Dendritic cell treated with granulocyte-macrophage colony-stimulating factor and Interleukin-4, amounts not matched to agents 40 ng/mL and 50 ng/mL, for 4 days (primary cell): Measurements from ENCODE around the gene PTPRD.

ENCODE experiments used
- H3K27ac Mint-ChIP-seq: one replicate; pipeline ENCODE4 v1.8.0; 2022; ENCODE audit warnings: mild to moderate bottlenecking, mixed read lengths
- H3K27me3 Mint-ChIP-seq: one replicate; pipeline ENCODE4 v1.8.0; 2022; ENCODE audit warnings: mild to moderate bottlenecking, mixed read lengths
- H3K36me3 Mint-ChIP-seq: one replicate; pipeline ENCODE4 v1.8.0; 2022; ENCODE audit warnings: low read depth, mixed read lengths
- H3K4me1 Mint-ChIP-seq: one replicate; pipeline ENCODE4 v1.8.0; 2022; ENCODE audit warnings: low read depth, mixed read lengths
- H3K4me3 Mint-ChIP-seq: one replicate; pipeline ENCODE4 v1.8.0; 2022; ENCODE audit warnings: mild to moderate bottlenecking, moderate library complexity, mixed read lengths
- H3K9me3 Mint-ChIP-seq: one replicate; pipeline ENCODE4 v1.8.0; 2022; ENCODE audit warnings: mixed read lengths
- intact Hi-C: fragments of 100-400 bp; cut with micrococcal nuclease; formaldehyde crosslinking; loops from one replicate; pipeline ENCODE4 v1.15.0; 2022

Gene PTPRD

GRCh38 chr9:10135553-10135952, 477.2 kb downstream of the PTPRD start:
- Mint-ChIP-seq H3K27me3 (no peaks in the 10 kb centered on the region), H3K27ac (no peak overlapping the region), H3K36me3 (no peaks in the 10 kb centered on the region), H3K4me3 (no peak overlapping the region), H3K9me3 (peaks cover 39% of the 10 kb centered on the region), H3K4me1 (no peaks in the 10 kb centered on the region)
- intact Hi-C loops = no loop called here

- peaks cover 29% of the 10 kb centered on the region for H3K9me3 Mint-ChIP-seq
- intact Hi-C loops = no loop called here
- no peak overlapping the region for H3K4me3 Mint-ChIP-seq
- H3K27me3 Mint-ChIP-seq = no peaks in the 10 kb centered on the region
- H3K4me1 Mint-ChIP-seq = no peaks in the 10 kb centered on the region
- H3K36me3 Mint-ChIP-seq = no peaks in the 10 kb centered on the region
- no peak overlapping the region for H3K27ac Mint-ChIP-seq
Observed at GRCh38 chr9:10134266-10134665, 478.5 kb downstream of the PTPRD start.

GRCh38 chr9:10130061-10130675, 482.6 kb downstream of the PTPRD start:
- peaks cover 1% of the 10 kb centered on the region for H3K9me3 Mint-ChIP-seq
- no peak overlapping the region for H3K27ac Mint-ChIP-seq
- no peak overlapping the region for H3K4me3 Mint-ChIP-seq
- no peaks in the 10 kb centered on the region for H3K4me1 Mint-ChIP-seq
- no peaks in the 10 kb centered on the region for H3K36me3 Mint-ChIP-seq
- no peaks in the 10 kb centered on the region for H3K27me3 Mint-ChIP-seq
- intact Hi-C loops = no loop called here

GRCh38 chr9:10127867-10128266, 484.9 kb downstream of the PTPRD start:
- Mint-ChIP-seq H3K27me3 (no peaks in the 10 kb centered on the region), H3K4me1 (no peaks in the 10 kb centered on the region), H3K9me3 (no peaks in the 10 kb centered on the region), H3K27ac (no peak overlapping the region), H3K4me3 (no peak overlapping the region), H3K36me3 (no peaks in the 10 kb centered on the region)
- intact Hi-C loops = no loop called here

- H3K36me3 Mint-ChIP-seq = no peaks in the 10 kb centered on the region
- H3K4me3 Mint-ChIP-seq = no peak overlapping the region
- no peaks in the 10 kb centered on the region for H3K4me1 Mint-ChIP-seq
- H3K9me3 Mint-ChIP-seq = no peaks in the 10 kb centered on the region
- no peaks in the 10 kb centered on the region for H3K27me3 Mint-ChIP-seq
- intact Hi-C loops = no loop called here
- H3K27ac Mint-ChIP-seq = no peak overlapping the region
Observed at GRCh38 chr9:10112798-10113197, 500.0 kb downstream of the PTPRD start.

- Mint-ChIP-seq H3K9me3 (no peaks in the 10 kb centered on the region), H3K36me3 (no peaks in the 10 kb centered on the region), H3K27me3 (no peaks in the 10 kb centered on the region), H3K27ac (no peak overlapping the region), H3K4me3 (no peak overlapping the region), H3K4me1 (no peaks in the 10 kb centered on the region)
- intact Hi-C loops = no loop called here
Observed at GRCh38 chr9:10112070-10112469, 500.7 kb downstream of the PTPRD start.

GRCh38 chr9:10108815-10109214, 504.0 kb downstream of the PTPRD start:
- H3K4me1 Mint-ChIP-seq = no peaks in the 10 kb centered on the region
- H3K27ac Mint-ChIP-seq = no peak overlapping the region
- no peaks in the 10 kb centered on the region for H3K36me3 Mint-ChIP-seq
- no peak overlapping the region for H3K4me3 Mint-ChIP-seq
- intact Hi-C loops = no loop called here
- no peaks in the 10 kb centered on the region for H3K9me3 Mint-ChIP-seq
- H3K27me3 Mint-ChIP-seq = no peaks in the 10 kb centered on the region

GRCh38 chr9:10104774-10105173, 508.0 kb downstream of the PTPRD start:
- no peaks in the 10 kb centered on the region for H3K4me1 Mint-ChIP-seq
- H3K4me3 Mint-ChIP-seq = no peak overlapping the region
- intact Hi-C loops = no loop called here
- H3K27me3 Mint-ChIP-seq = no peaks in the 10 kb centered on the region
- no peak overlapping the region for H3K27ac Mint-ChIP-seq
- H3K36me3 Mint-ChIP-seq = no peaks in the 10 kb centered on the region
- H3K9me3 Mint-ChIP-seq = no peaks in the 10 kb centered on the region

GRCh38 chr9:10095208-10095607, 517.6 kb downstream of the PTPRD start:
- Mint-ChIP-seq H3K27me3 (no peaks in the 10 kb centered on the region), H3K36me3 (no peaks in the 10 kb centered on the region), H3K4me1 (no peaks in the 10 kb centered on the region), H3K4me3 (no peak overlapping the region), H3K9me3 (no peaks in the 10 kb centered on the region), H3K27ac (no peak overlapping the region)
- intact Hi-C loops = no loop called here

- Mint-ChIP-seq H3K4me3 (no peak overlapping the region), H3K4me1 (no peaks in the 10 kb centered on the region), H3K36me3 (no peaks in the 10 kb centered on the region), H3K27me3 (no peaks in the 10 kb centered on the region), H3K9me3 (no peaks in the 10 kb centered on the region), H3K27ac (no peak overlapping the region)
- intact Hi-C loops = no loop called here
Observed at GRCh38 chr9:10094563-10094962, 518.2 kb downstream of the PTPRD start.

GRCh38 chr9:10080012-10080411, 532.8 kb downstream of the PTPRD start:
- no peaks in the 10 kb centered on the region for H3K36me3 Mint-ChIP-seq
- H3K27me3 Mint-ChIP-seq = no peaks in the 10 kb centered on the region
- H3K4me1 Mint-ChIP-seq = no peaks in the 10 kb centered on the region
- no peaks in the 10 kb centered on the region for H3K9me3 Mint-ChIP-seq
- intact Hi-C loops = no loop called here
- H3K4me3 Mint-ChIP-seq = no peak overlapping the region
- H3K27ac Mint-ChIP-seq = no peak overlapping the region

GRCh38 chr9:10079284-10079964, 533.4 kb downstream of the PTPRD start:
- no peaks in the 10 kb centered on the region for H3K27me3 Mint-ChIP-seq
- no peak overlapping the region for H3K27ac Mint-ChIP-seq
- no peaks in the 10 kb centered on the region for H3K36me3 Mint-ChIP-seq
- H3K9me3 Mint-ChIP-seq = no peaks in the 10 kb centered on the region
- no peaks in the 10 kb centered on the region for H3K4me1 Mint-ChIP-seq
- H3K4me3 Mint-ChIP-seq = no peak overlapping the region
- intact Hi-C loops = no loop called here

GRCh38 chr9:10071579-10071978, 541.2 kb downstream of the PTPRD start:
- intact Hi-C loops = no loop called here
- Mint-ChIP-seq H3K4me3 (no peak overlapping the region), H3K9me3 (no peaks in the 10 kb centered on the region), H3K36me3 (no peaks in the 10 kb centered on the region), H3K27me3 (no peaks in the 10 kb centered on the region), H3K27ac (no peak overlapping the region), H3K4me1 (no peaks in the 10 kb centered on the region)

GRCh38 chr9:10062629-10063395, 550.0 kb downstream of the PTPRD start:
- H3K27ac Mint-ChIP-seq = no peak overlapping the region
- intact Hi-C loops = no loop called here
- H3K36me3 Mint-ChIP-seq = no peaks in the 10 kb centered on the region
- H3K27me3 Mint-ChIP-seq = no peaks in the 10 kb centered on the region
- H3K4me1 Mint-ChIP-seq = no peaks in the 10 kb centered on the region
- H3K9me3 Mint-ChIP-seq = no peaks in the 10 kb centered on the region
- H3K4me3 Mint-ChIP-seq = no peak overlapping the region
